HG03159 (cell line): Measurements from ENCODE around the gene AGPAT3.

Experiments used
- ATAC-seq: cut with Tn5 transposase; IDR thresholded peaks from one replicate; pipeline ENCODE4 v1.9.1; 2021; ENCODE audit warnings: mild to moderate bottlenecking, moderate library complexity; ENCODE audit not compliant: unreplicated experiment

Gene AGPAT3

DNA sequence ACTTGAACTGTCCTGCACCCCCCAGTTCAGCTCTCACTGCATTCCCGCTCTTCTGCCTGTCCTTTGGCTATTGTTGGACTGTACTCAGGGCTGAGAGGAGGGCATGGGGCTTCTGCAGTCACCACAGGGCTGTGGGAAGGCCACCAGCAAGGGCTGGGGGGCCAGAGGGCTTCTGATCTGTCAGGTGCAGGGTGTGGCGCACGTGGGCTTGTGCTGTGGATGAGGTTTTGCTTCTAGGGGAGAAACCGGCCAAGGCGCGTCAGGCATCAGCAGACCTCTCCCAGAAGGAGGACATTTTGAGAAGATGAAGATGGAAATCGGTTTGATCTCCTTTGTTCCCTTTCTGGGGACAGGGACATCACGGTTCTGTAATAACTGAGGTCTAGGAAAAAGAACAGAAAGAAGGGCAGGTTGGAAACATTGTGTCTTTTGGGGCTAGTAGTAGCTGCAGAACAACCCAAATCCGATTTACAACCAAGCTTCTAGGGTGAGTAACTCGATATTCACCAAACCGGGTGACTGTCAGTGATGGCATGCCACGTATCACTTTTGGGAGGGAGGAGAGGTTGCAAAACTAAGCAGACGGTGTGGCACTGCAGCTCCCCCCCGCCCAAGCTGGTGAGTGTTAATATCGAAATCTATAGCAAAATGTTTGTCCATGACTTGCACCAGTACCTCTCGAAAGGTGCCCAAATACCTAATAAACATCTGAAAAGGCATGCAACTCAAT is 40.9 kb downstream of the AGPAT3 start:
- no peak for ATAC-seq

DNA sequence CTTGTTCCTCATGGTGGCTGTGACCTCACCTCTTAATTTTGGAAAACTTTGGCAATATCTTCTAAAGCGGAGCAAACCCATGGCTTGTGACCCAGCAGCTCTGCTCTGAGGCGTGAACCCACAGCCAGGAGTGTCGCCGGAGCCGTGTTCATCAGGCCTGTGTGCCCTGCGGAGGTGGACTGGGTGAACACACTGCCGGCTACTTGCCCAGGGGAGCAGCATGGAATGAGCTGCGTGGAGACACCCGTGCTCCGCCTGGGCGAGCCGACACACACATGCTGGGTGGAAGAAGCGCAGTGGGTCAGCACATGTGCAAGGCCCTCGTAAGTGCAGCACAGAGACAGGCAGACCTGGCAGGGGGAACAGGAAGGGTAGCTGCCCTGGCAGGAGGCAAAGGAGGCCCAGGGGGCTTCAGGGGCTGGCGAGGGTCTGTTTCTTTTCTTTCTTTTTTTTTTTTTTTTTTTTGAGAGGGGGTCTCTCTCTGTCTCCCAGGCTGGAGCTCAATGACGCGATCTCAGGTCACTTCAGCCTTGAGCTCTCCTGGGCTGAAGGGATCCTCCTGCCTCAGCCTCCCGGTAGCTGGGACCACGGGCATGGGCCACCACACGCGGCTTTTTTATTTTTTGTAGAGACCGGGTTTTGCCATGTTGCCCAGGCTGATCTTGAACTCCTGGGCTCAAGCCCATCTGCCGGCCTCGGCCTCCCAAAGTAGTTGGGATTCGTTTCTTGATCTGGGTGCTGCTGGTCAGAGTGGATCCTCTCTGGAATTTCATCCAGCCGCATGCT is 41.8 kb downstream of the AGPAT3 start:
- no peak for ATAC-seq

GRCh38 chr21:43907751-43908150 is 42.7 kb downstream of the AGPAT3 start:
- no peak for ATAC-seq

DNA sequence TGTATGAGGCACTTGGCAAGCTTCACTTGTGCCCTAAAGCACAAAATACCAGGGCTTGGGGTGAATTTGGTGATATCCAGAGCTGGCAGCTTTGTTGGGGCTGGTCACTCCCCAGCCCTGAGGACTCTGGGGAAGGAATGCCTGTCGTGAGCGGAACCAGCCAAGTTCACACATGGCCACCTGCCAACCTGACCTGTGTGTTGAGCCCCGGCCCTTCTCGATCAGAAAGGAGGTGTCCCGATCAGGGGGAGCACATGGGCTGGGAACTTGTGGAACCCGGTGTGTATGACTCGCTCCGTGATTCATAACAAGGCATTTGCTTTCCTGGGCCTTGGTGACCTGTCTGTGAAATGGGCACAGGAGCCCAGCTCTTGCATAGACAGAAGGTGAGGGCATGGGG is 43.1 kb downstream of the AGPAT3 start:
- no peak for ATAC-seq

- no peak for ATAC-seq
Measured at GRCh38 chr21:43909741-43910400, 44.8 kb downstream of the AGPAT3 start.

DNA sequence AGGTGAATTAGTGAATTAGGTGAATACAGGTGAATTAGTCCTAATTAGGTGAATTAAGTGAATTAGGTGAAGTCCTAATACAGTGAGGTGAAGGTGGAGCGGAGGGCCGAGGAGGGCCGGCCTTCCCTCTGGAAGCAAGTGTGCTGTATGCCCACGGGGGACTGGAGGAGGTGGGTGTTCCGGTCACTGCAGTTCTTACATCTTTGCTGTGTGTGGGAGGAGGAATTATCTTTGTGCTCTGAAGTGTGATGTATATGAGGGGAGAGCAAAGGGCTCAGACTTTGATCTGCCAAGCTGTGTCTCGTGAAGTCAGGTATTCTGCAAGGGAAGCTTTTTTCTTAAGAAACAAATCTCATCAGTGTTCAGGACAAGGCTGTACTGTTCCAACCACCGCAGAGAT is 45.4 kb downstream of the AGPAT3 start:
- ATAC-seq = no peak

DNA sequence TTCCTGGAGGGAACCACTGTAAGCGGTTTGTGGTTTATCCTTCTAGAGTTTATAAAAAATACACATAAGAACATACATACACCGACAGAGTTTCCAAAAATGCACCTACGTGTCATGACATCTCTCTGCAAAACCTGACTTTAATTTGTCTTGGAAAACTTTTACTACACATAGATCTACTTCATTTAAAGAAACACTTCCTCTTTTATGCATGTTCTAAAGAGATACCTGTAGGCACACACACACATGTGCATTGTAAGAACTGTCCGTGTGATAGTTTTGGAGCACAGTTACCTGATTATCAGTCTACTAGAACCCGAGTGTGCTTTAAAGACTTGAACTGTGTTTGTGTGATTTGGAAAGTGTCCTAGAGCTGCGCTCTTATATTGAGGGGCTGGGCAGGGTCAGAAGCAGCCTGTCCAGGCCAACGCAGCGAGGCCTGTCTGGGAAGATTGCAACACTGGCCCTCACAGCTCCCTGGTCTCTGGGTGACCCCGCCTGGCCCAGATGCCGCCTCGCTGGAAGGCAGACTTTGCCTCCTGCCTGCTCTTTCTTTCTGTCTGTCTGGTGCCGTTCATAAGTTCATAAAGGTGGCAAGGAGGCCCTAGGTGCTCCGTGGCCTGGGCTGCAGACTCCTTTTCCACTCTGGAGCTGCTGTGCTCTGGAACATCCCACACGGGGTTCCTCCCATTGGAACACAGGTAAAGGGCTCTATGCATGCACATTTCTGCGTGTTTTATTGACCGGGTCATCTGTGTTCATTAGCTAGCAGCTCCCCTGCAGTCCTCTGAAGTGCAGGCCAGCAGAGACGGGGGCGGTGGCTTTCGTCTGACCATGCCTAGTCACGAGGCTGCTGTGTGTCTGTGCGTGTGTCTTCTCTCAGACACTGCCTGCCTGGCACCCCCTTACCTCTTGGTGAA is 46.3 kb downstream of the AGPAT3 start:
- ATAC-seq = no peak

- no peak for ATAC-seq
Measured at GRCh38 chr21:43911935-43912487, 47.0 kb downstream of the AGPAT3 start.

DNA sequence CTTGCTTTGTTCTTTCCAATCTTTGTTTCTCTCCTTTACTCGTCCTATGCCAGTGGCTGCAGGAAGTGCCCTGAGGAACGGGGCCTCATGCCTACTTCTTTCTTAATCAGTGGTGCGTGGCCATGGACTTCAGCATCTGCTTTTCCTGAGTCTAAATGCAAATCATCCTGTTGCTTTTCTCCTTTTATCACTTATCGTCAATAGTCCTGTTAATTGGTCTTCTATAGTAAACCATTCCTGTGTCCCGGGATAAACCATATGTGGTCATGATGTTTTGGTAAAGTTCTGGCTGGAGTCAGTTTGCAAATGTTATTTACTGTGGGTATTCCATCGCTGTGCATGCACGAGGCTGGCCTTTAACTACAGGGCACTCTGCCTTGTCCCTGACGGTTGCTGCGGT is 47.5 kb downstream of the AGPAT3 start:
- ATAC-seq = no peak

DNA sequence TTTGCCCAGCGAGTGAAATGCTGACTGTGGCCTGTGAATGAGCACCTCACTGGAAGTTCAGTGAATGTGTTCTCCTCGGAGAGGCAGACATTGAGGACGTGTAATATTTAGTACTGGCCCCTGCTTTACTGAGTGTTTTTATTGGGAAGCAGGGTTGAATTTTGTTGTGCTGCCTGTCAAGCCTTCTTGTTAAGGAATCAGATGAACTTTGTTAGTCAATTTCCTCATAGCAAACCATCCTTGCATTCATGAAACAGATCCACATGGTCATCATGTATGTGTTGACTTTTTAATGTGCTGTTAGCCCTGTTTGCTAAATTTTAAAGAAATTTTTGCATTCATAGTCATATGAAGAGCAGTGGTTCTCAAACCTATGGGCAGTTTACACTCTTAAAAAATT is 47.9 kb downstream of the AGPAT3 start:
- ATAC-seq = no peak

GRCh38 chr21:43913928-43914327 is 48.9 kb downstream of the AGPAT3 start:
- ATAC-seq = no peak

DNA sequence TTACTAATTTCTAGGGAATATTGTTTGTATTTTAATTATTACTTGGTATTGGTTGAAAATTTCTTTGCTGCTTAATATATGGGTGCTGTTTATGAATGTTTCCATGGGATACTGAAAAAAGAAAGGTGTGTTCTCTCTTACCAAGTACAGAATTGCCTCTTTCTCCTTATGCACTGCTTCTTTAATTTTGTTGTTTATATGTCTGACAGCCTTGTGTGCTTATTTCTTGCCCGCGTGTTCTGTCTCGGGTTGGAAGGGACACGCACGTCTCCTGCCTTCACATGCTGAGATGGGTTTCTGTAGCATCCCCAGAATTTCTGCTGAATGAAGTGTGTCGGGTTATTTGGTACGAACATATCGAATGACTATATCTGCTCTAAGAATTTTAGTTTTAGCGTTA is 51.1 kb downstream of the AGPAT3 start:
- no peak for ATAC-seq

DNA sequence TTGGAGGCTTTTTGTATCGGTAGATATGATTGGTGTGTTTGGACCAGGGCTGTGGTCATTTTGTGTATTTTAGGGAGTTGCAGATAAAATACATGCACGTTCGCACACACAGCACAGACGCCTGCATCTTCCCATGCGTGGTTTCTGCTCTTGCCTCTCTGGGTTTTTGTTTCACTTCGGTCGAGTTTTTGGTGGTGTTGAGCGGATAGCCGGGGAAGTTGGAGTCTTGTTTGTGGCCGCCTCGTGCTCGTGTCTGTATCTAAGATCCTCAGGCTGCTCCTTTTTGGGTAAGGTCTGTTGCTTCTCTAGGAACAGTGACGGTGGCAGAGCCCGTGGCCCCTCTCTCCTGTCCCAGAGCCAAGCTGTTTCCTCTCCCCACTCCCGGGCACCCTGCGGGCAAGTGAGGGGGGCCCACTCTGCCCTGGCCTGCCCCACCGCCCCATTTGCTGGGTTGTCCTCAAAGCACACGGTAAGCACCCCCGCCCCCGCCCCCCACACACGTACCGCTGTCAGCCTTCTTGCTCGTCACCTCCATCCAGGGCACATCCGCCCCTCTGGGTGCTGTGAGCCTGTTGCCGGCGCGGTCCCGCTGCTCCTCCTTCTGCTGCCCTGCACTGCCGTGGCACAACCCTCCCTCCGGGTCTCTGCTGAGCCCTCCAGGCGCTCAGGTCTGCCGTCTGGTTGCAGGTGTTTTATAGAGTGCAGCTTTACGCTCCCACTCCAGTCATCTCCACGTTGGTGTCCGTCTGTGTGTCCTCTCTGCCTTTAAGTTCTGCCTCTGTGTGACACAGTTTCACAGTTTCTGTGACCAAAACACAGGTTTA is 51.9 kb downstream of the AGPAT3 start:
- no peak for ATAC-seq

DNA sequence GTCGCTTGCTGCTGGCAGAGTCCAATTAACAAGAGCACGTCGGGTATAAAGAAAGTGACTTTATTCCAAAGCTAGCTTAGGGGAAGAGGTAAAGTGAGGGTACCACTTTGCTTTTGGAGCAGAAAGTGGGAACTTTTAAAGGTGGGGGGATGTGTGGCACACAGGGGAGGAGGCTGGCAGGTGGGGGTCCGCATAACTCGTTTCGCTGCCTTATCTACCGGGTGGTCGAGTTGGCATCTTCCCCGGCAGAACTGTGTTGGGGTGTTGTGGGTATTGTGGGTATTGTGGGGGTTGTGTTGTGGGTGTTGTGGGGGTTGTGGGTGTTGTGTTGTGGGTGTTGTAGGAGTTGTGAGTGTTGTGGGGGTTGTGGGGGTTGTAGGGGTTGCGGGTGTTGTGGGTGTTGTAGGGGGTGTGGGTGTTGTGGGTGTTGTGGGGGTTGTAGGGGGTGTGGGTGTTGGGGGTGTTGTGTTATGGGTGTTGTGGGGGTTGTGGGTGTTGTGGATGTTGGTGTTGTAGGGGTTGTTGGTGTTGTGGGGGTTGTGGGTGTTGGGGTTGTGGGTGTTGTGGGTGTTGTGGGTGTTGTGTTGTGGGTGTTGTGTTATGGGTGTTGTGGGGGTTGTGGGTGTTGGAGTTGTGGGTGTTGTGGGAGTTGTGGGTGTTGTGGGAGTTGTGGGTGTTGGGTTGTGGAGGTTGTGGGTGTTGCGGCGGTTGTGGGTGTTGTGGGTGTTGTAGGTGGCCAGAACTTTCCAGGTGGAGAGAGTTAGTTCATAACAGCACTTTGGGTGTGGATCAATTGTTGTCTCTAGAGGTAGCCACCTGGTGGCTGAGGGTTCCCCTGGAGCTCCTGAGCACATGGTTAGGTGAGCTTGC is 52.7 kb downstream of the AGPAT3 start:
- no peak for ATAC-seq

- ATAC-seq = no peak
Measured at GRCh38 chr21:43918385-43918947, 53.4 kb downstream of the AGPAT3 start.

DNA sequence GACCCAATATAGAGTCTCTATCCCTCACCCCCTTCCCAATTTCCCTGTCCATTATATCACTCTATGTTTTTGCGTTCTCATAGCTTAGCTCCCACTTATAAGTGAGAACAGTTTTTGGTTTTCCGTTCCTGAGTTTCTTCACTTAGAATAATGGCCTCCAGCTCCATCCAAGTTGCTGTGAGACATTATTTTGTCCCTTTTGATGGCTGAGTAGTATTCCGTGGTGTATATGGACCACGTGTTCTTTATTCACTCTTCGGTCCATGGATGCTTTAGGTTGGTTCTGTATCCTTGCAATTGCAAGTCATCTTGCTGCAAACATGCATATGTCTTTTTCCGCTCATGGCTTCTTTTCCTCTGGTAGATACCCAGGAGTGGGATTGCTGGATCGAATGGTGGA is 54.3 kb downstream of the AGPAT3 start:
- ATAC-seq = no peak

DNA sequence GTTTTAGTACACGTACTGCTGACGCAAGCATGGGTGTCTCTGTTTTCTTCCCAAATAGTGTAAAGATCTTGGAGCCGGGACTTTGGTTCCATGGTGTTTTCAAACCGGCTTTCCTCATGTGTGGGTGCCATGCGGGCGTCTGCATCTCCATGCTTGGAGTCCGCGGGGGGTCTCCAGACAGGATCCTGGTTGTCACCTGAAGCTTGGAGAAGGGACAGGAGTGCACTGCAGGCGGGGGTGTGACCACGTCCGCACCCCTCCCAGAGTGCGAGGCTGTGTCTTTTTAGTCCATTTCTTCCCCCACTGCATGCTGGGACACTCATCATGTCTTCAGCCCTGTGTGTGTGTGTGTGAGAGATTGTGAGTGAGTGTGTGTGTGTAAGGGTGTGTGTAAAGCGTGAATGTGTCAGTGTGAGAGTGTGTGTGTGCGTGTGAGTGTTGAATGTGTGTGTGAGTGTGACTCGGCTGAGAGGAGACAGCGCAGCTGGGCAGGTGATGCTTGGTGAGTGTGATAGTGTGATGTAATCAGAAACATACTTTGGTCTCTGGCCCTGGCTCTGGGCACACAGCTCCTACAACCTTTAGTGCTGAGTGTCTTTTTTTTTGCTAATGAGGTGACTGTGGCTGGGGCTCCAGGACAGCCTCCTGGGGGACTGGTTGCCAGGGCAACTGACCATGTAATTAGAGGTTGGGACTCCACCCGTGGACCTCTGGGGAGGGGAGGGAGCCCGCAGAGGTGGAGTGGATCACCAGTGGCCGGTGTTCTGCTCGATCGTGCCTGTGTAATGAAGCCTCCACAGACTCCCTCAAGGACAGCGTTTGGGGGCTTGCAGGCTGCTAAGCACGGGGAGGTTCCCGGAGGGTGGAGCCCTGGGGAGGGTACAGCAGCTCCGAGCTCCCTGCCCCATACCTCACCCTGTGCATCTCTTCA is 55.1 kb downstream of the AGPAT3 start:
- no peak for ATAC-seq
